Measurements from ENCODE around the gene LZTR1. TPM values are rescaled to one million over a fixed set of nuclear protein-coding genes. Genes with fewer than 3 reads are reported as not detected.

Gene LZTR1
- polyA plus RNA-seq, 4 donors, result 44.2 to 67.4 (median 55.9) TPM

- no peak for DNase-seq (ENCODE audit: low read depth in 4 of 4, low spot score in 3 of 4)
These were observed 32.4 kb upstream of the LZTR1 start for GRCh38 chr22:20949698-20950183.

GRCh38 chr22:20951151-20951931 is 30.8 kb upstream of the LZTR1 start:
- DNase-seq (ENCODE audit: low read depth in 4 of 4, low spot score in 3 of 4), result no peak

- no peak for DNase-seq (ENCODE audit: low read depth in 4 of 4, low spot score in 3 of 4)
These were observed 30.1 kb upstream of the LZTR1 start for GRCh38 chr22:20951932-20952380.

- DNase-seq (ENCODE audit: low read depth in 4 of 4, low spot score in 3 of 4), result no peak
These were observed 29.4 kb upstream of the LZTR1 start for GRCh38 chr22:20952544-20953341.

- DNase-seq (ENCODE audit: low read depth in 4 of 4, low spot score in 3 of 4), result no peak
These were observed 28.8 kb upstream of the LZTR1 start for GRCh38 chr22:20953342-20953608.

GRCh38 chr22:20953668-20954500 is 28.2 kb upstream of the LZTR1 start:
- no peak for DNase-seq (ENCODE audit: low read depth in 4 of 4, low spot score in 3 of 4)

GRCh38 chr22:20955548-20955947 is 26.5 kb upstream of the LZTR1 start:
- DNase-seq (ENCODE audit: low read depth in 4 of 4, low spot score in 3 of 4), result no peak

GRCh38 chr22:20956258-20957101 is 25.6 kb upstream of the LZTR1 start:
- no peak for DNase-seq (ENCODE audit: low read depth in 4 of 4, low spot score in 3 of 4)

- no peak for DNase-seq (ENCODE audit: low read depth in 4 of 4, low spot score in 3 of 4)
These were observed 24.9 kb upstream of the LZTR1 start for GRCh38 chr22:20957102-20957682.

- DNase-seq (ENCODE audit: low read depth in 4 of 4, low spot score in 3 of 4), result no peak
These were observed 24.2 kb upstream of the LZTR1 start for GRCh38 chr22:20957683-20958431.

- DNase-seq (ENCODE audit: low read depth in 4 of 4, low spot score in 3 of 4), result no peak
These were observed 22.3 kb upstream of the LZTR1 start for GRCh38 chr22:20959578-20960461.

- no peak for DNase-seq (ENCODE audit: low read depth in 4 of 4, low spot score in 3 of 4)
These were observed 21.5 kb upstream of the LZTR1 start for GRCh38 chr22:20960609-20961008.

- no peak for DNase-seq (ENCODE audit: low read depth in 4 of 4, low spot score in 3 of 4)
These were observed 19.6 kb upstream of the LZTR1 start for GRCh38 chr22:20962491-20962945.

- no peak for DNase-seq (ENCODE audit: low read depth in 4 of 4, low spot score in 3 of 4)
These were observed 18.7 kb upstream of the LZTR1 start for GRCh38 chr22:20963201-20964052.

GRCh38 chr22:20964090-20964798 is 17.9 kb upstream of the LZTR1 start:
- DNase-seq (ENCODE audit: low read depth in 4 of 4, low spot score in 3 of 4), result no peak

GRCh38 chr22:20964799-20965103 is 17.3 kb upstream of the LZTR1 start:
- no peak for DNase-seq (ENCODE audit: low read depth in 4 of 4, low spot score in 3 of 4)
